GM19467 (cell line): ENCODE results near the gene NDUFB7.
"Not testable (repeated sequence)": the region's sequence is repeated elsewhere in the genome, so short reads cannot be mapped to it uniquely, and the experiment has no call there.

Experiments used
- ATAC-seq: cut with Tn5 transposase; IDR thresholded peaks from one replicate; pipeline ENCODE4 v1.9.1; 2021; ENCODE audit warnings: mild to moderate bottlenecking, moderate library complexity; ENCODE audit not compliant: unreplicated experiment

The NDUFB7 gene

GRCh38 chr19:14575428-14575980, 3.6 kb upstream of the NDUFB7 start:
- no peak for ATAC-seq

- ATAC-seq: no peak
These were observed 870 bp downstream of the NDUFB7 start for GRCh38 chr19:14570864-14571527.

GRCh38 chr19:14567079-14567478, 4.8 kb downstream of the NDUFB7 start:
- no peak for ATAC-seq

GRCh38 chr19:14566712-14567077, 5.2 kb downstream of the NDUFB7 start:
- no peak for ATAC-seq

GRCh38 chr19:14565765-14566711, 5.8 kb downstream of the NDUFB7 start:
- ATAC-seq: no peak

- no peak for ATAC-seq
These were observed 6.6 kb downstream of the NDUFB7 start for GRCh38 chr19:14565298-14565679.

- ATAC-seq: not testable (repeated sequence)
These were observed 7.1 kb downstream of the NDUFB7 start for GRCh38 chr19:14564652-14565297.

GRCh38 chr19:14563989-14564651, 7.7 kb downstream of the NDUFB7 start:
- ATAC-seq: no peak

GRCh38 chr19:14563590-14563926, 8.3 kb downstream of the NDUFB7 start:
- ATAC-seq: no peak

- ATAC-seq: no peak
These were observed 8.9 kb downstream of the NDUFB7 start for GRCh38 chr19:14562660-14563589.

- ATAC-seq: no peak
These were observed 10.0 kb downstream of the NDUFB7 start for GRCh38 chr19:14561847-14562351.

GRCh38 chr19:14561249-14561648, 10.6 kb downstream of the NDUFB7 start:
- no peak for ATAC-seq

- ATAC-seq: no peak
These were observed 11.1 kb downstream of the NDUFB7 start for GRCh38 chr19:14560776-14561108.

- no peak for ATAC-seq
These were observed 11.7 kb downstream of the NDUFB7 start for GRCh38 chr19:14559916-14560775.

GRCh38 chr19:14558370-14559066, 13.3 kb downstream of the NDUFB7 start:
- no peak for ATAC-seq

- peak; percentile 55 for ATAC-seq
These were observed 15.1 kb downstream of the NDUFB7 start for GRCh38 chr19:14556662-14557188.

- ATAC-seq: no peak
These were observed 15.8 kb downstream of the NDUFB7 start for GRCh38 chr19:14555918-14556661.
